ENCODE results near the gene IGFBP5. TPM values are rescaled to one million over a fixed set of nuclear protein-coding genes. Genes with fewer than 3 reads are reported as not detected.

IGFBP5 gene
- polyA plus RNA-seq, 1 experiment = 3,867 TPM

DNA sequence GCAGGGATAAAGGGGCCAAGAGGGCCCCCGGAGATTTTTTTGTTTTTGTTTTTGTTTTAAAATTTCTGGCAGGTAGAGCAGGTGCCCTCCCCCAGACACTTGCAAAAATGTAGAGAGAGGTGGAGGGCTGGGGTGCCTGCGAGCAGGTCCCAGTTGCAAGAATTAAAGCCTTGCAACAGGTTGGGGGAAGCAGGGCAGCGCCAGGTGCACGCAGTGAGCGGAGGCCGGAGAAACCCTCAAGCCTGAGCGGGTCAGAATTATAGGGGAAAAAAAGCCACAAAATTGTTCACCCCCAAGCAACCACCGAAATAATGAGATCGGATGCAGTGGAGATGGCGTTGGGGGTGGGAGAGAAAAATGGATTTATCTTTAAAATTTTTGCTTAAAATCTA, 527 bp downstream of the IGFBP5 start:
- POLR2A ChIA-PET = interaction anchor here (0.6 to 3.4 kb wide), 42 partner anchors 10 to 1062 kb away, joined by 3 to 30 read pairs (median 6); no protein-coding TSS in a partner anchor

GRCh38 chr2:216694082-216694825, 1.1 kb downstream of the IGFBP5 start:
- ChIA-PET POLR2A (interaction anchor here (0.7 to 3.4 kb wide), 26 partner anchors 9 to 1019 kb away, joined by 3 to 30 read pairs (median 6); no protein-coding TSS in a partner anchor), CTCF (interaction anchor here (0.6 to 1.6 kb wide), 5 partner anchors 12 to 1019 kb away, joined by 3 to 9 read pairs (median 8); no protein-coding TSS in a partner anchor)
- Histone ChIP-seq H3K9me3 (ENCODE audit: control insufficient read depth, insufficient read depth, low read length) (no peaks in the 10 kb centered on the region; the same call in 1 of the 2 replicates), H3K4me3 (ENCODE audit: low read depth, low read length) (peak overlapping the region; percentile 93), H3K27me3 (ENCODE audit: control insufficient read depth, insufficient read depth, low read length) (no peaks in the 10 kb centered on the region), H3K27ac (ENCODE audit: low read depth, low read length) (peak overlapping the region; percentile 89)
- TF ChIP-seq, protein P1, sequence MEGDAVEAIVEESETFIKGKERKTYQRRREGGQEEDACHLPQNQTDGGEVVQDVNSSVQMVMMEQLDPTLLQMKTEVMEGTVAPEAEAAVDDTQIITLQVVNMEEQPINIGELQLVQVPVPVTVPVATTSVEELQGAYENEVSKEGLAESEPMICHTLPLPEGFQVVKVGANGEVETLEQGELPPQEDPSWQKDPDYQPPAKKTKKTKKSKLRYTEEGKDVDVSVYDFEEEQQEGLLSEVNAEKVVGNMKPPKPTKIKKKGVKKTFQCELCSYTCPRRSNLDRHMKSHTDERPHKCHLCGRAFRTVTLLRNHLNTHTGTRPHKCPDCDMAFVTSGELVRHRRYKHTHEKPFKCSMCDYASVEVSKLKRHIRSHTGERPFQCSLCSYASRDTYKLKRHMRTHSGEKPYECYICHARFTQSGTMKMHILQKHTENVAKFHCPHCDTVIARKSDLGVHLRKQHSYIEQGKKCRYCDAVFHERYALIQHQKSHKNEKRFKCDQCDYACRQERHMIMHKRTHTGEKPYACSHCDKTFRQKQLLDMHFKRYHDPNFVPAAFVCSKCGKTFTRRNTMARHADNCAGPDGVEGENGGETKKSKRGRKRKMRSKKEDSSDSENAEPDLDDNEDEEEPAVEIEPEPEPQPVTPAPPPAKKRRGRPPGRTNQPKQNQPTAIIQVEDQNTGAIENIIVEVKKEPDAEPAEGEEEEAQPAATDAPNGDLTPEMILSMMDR (IDR thresholded peaks at IDR 0.05; ENCODE audit: low read depth, low read length) = no peak
- no peak for DNase-seq (ENCODE audit: low read depth, low spot score)

More for the DNA sequence above, 527 bp downstream of the IGFBP5 start:
- H3K4me3 ChIP-seq (ENCODE audit: low read depth, low read length) = peak overlapping the region; percentile 93
- no peaks in the 10 kb centered on the region; the same call in 1 of the 2 replicates for H3K9me3 ChIP-seq (ENCODE audit: control insufficient read depth, insufficient read depth, low read length)
- TF ChIP-seq, protein P1 (IDR thresholded peaks at IDR 0.05; ENCODE audit: low read depth, low read length) = no peak
- no peak for DNase-seq (ENCODE audit: low read depth, low spot score)
- peak overlapping the region; percentile 89 for H3K27ac ChIP-seq (ENCODE audit: low read depth, low read length)
- CTCF ChIA-PET = interaction anchor here (0.6 to 4.2 kb wide), 26 partner anchors 7 to 1061 kb away, joined by 3 to 43 read pairs (median 4); no protein-coding TSS in a partner anchor
- H3K27me3 ChIP-seq (ENCODE audit: control insufficient read depth, insufficient read depth, low read length) = no peaks in the 10 kb centered on the region

DNA sequence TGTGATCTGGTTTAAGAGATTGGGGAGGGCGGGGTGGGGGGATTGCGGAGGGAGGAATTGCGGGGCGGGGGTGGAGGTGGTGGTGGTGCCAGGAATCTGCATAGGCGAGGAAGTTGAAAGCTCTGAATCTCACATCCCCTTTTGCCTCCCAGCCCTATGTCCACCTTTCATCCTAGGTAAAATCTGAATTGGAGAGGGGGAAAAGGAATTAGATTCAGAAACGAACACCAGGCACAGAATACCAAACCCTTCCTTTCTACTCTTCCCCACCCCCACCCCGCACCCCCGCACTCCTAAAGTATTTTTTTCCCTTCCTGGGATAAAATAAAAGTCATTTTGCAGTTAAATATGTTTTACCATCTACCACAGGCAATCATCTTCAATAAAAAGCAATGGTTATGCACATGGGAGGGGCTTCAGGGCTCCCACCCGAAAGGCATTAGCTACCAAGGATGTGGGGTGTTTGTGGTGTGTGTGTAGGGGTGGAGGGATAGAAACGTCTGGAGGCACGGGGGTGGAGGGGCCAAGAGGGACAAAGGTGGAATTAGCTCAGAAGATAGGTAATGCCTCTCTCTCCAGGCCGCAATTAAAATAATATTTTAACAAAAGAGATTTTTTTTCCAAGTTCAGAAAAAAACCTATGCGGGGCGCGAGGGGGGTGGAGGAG, 1.8 kb downstream of the IGFBP5 start:
- TF ChIP-seq, protein P1 (IDR thresholded peaks at IDR 0.05; ENCODE audit: low read depth, low read length) = no peak
- Histone ChIP-seq H3K4me3 (ENCODE audit: low read depth, low read length) (peak overlapping the region; percentile 93), H3K9me3 (ENCODE audit: control insufficient read depth, insufficient read depth, low read length) (no peaks in the 10 kb centered on the region; the same call in 1 of the 2 replicates), H3K27me3 (ENCODE audit: control insufficient read depth, insufficient read depth, low read length) (no peaks in the 10 kb centered on the region), H3K27ac (ENCODE audit: low read depth, low read length) (peak overlapping the region; percentile 89)
- POLR2A ChIA-PET = interaction anchor here (0.6 to 3.4 kb wide), 27 partner anchors 8 to 1020 kb away, joined by 3 to 30 read pairs (median 4); no protein-coding TSS in a partner anchor
- no peak for DNase-seq (ENCODE audit: low read depth, low spot score)
- CTCF ChIA-PET = interaction anchor here (0.6 to 1.6 kb wide), 5 partner anchors 11 to 1019 kb away, joined by 3 to 9 read pairs (median 8); no protein-coding TSS in a partner anchor

DNA sequence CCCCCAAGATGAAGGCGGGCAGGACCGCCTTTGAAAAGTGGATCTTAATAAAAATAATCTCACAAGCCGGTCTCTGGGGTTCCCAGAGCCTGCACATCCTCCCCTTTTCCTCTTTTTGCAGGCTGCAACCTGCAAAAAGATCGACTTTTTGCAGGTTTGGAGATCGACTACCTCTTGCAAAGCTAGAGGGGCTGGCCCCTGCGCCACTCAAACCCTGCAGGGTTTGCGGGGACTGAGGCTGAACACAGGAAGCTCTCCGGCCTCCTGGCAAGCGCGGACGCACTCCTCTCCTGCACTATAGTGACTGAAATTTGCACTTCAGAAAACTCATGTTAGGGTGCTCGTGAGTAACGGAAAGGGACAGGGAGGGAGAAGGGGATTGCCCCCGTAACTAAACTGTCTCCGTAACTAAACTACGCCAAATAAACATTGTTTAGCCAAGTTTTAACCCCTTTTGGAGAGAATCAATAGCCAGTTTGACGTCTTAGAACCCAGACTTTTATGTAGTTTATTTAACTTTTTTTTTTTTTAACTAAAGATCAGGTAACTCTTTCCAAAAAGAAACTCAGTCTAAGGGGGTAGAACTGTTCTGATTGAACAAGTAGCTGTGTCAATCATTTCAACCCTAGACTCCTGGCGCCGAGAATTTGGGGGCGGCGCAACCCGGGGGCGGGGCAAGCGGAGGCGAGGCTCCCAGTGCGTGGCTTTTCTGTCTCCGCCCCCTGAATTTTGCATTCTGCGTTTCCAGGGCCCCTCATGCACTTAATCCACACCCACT, 2.5 kb downstream of the IGFBP5 start:
- DNase-seq (ENCODE audit: low read depth, low spot score) = no peak
- TF ChIP-seq, protein P1 (IDR thresholded peaks at IDR 0.05; ENCODE audit: low read depth, low read length) = no peak
- CTCF ChIA-PET = interaction anchor here (1.1 to 1.6 kb wide), 3 partner anchors 473 to 1020 kb away, joined by 5 to 9 read pairs (median 8); no protein-coding TSS in a partner anchor
- Histone ChIP-seq H3K27ac (ENCODE audit: low read depth, low read length) (peak overlapping the region; percentile 75), H3K4me3 (ENCODE audit: low read depth, low read length) (peak overlapping the region; percentile 93), H3K27me3 (ENCODE audit: control insufficient read depth, insufficient read depth, low read length) (no peaks in the 10 kb centered on the region), H3K9me3 (ENCODE audit: control insufficient read depth, insufficient read depth, low read length) (no peaks in the 10 kb centered on the region; the same call in 1 of the 2 replicates)
- POLR2A ChIA-PET = interaction anchor here (0.6 to 3.4 kb wide), 14 partner anchors 8 to 1017 kb away, joined by 3 to 25 read pairs (median 4); no protein-coding TSS in a partner anchor
